Measurements from ENCODE around the gene RANBP10. TPM values are rescaled to one million over a fixed set of nuclear protein-coding genes. Genes with fewer than 3 reads are reported as not detected.

Gene RANBP10
- total and polyA plus RNA-seq, 2 donors = 6.0 to 14.1 TPM

GRCh38 chr16:67734731-67735201, 71.6 kb downstream of the RANBP10 start:
- H3K4me1 ChIP-seq (ENCODE audit: insufficient read depth) = no peaks in the 10 kb centered on the region
- no peak for DNase-seq (ENCODE audit: extremely low spot score)
- peaks cover 5% of the 10 kb centered on the region for H3K36me3 ChIP-seq (ENCODE audit: insufficient read depth)
- H3K27ac ChIP-seq (ENCODE audit: low read depth) = no peak overlapping the region
- H3K4me3 ChIP-seq (ENCODE audit: low read depth, low read length) = no peak overlapping the region
- 91% methylated on average over 9 of the region's 9 CpGs for WGBS

- Histone ChIP-seq H3K27ac (ENCODE audit: low read depth) (no peak overlapping the region), H3K4me1 (ENCODE audit: insufficient read depth) (no peaks in the 10 kb centered on the region), H3K36me3 (ENCODE audit: insufficient read depth) (peaks cover 5% of the 10 kb centered on the region), H3K4me3 (ENCODE audit: low read depth, low read length) (no peak overlapping the region)
- no peak for DNase-seq (ENCODE audit: extremely low spot score)
- 95% methylated on average over 5 of the region's 5 CpGs for WGBS
Observed at GRCh38 chr16:67733734-67734470, 72.5 kb downstream of the RANBP10 start.

GRCh38 chr16:67731753-67732095, 74.6 kb downstream of the RANBP10 start:
- 88% methylated on average over 4 of the region's 4 CpGs for WGBS
- H3K36me3 ChIP-seq (ENCODE audit: insufficient read depth) = peaks cover 5% of the 10 kb centered on the region
- no peak for DNase-seq (ENCODE audit: extremely low spot score)

GRCh38 chr16:67731071-67731752, 75.1 kb downstream of the RANBP10 start:
- Histone ChIP-seq H3K4me1 (ENCODE audit: insufficient read depth) (no peaks in the 10 kb centered on the region), H3K27ac (ENCODE audit: low read depth) (no peak overlapping the region), H3K4me3 (ENCODE audit: low read depth, low read length) (no peak overlapping the region), H3K36me3 (ENCODE audit: insufficient read depth) (peaks cover 5% of the 10 kb centered on the region)
- DNase-seq (ENCODE audit: extremely low spot score) = no peak
- 92% methylated on average over 9 of the region's 9 CpGs for WGBS

More at GRCh38 chr16:67731753-67732095, 74.6 kb downstream of the RANBP10 start:
- Histone ChIP-seq H3K27ac (ENCODE audit: low read depth) (no peak overlapping the region), H3K4me1 (ENCODE audit: insufficient read depth) (no peaks in the 10 kb centered on the region), H3K4me3 (ENCODE audit: low read depth, low read length) (no peak overlapping the region)

- H3K27ac ChIP-seq (ENCODE audit: low read depth) = no peak overlapping the region
- H3K4me3 ChIP-seq (ENCODE audit: low read depth, low read length) = no peak overlapping the region
- no peaks in the 10 kb centered on the region for H3K4me1 ChIP-seq (ENCODE audit: insufficient read depth)
- DNase-seq (ENCODE audit: extremely low spot score) = no peak
- 92% methylated on average over 6 of the region's 6 CpGs for WGBS
- H3K36me3 ChIP-seq (ENCODE audit: insufficient read depth) = peaks cover 5% of the 10 kb centered on the region
Observed at GRCh38 chr16:67730326-67730725, 76.0 kb downstream of the RANBP10 start.

GRCh38 chr16:67729636-67730248, 76.6 kb downstream of the RANBP10 start:
- Histone ChIP-seq H3K4me1 (ENCODE audit: insufficient read depth) (no peaks in the 10 kb centered on the region), H3K36me3 (ENCODE audit: insufficient read depth) (peaks cover 5% of the 10 kb centered on the region), H3K4me3 (ENCODE audit: low read depth, low read length) (no peak overlapping the region), H3K27ac (ENCODE audit: low read depth) (no peak overlapping the region)
- no peak for DNase-seq (ENCODE audit: extremely low spot score)
- WGBS = 96% methylated on average over 14 of the region's 14 CpGs

- WGBS = 91% methylated on average over 22 of the region's 22 CpGs
- no peak for DNase-seq (ENCODE audit: extremely low spot score)
- H3K27ac ChIP-seq (ENCODE audit: low read depth) = no peak overlapping the region
- no peak overlapping the region for H3K4me3 ChIP-seq (ENCODE audit: low read depth, low read length)
- H3K36me3 ChIP-seq (ENCODE audit: insufficient read depth) = peaks cover 5% of the 10 kb centered on the region
- H3K4me1 ChIP-seq (ENCODE audit: insufficient read depth) = no peaks in the 10 kb centered on the region
Observed at GRCh38 chr16:67727521-67728485, 78.6 kb downstream of the RANBP10 start.

- no peak for DNase-seq (ENCODE audit: extremely low spot score)
- peaks cover 5% of the 10 kb centered on the region for H3K36me3 ChIP-seq (ENCODE audit: insufficient read depth)
- no peaks in the 10 kb centered on the region for H3K4me1 ChIP-seq (ENCODE audit: insufficient read depth)
- H3K4me3 ChIP-seq (ENCODE audit: low read depth, low read length) = no peak overlapping the region
- no peak overlapping the region for H3K27ac ChIP-seq (ENCODE audit: low read depth)
- 88% methylated on average over 8 of the region's 8 CpGs for WGBS
Observed at GRCh38 chr16:67726106-67727034, 80.0 kb downstream of the RANBP10 start.

- Histone ChIP-seq H3K4me1 (ENCODE audit: insufficient read depth) (no peaks in the 10 kb centered on the region), H3K4me3 (ENCODE audit: low read depth, low read length) (no peak overlapping the region), H3K36me3 (ENCODE audit: insufficient read depth) (no peaks in the 10 kb centered on the region), H3K27ac (ENCODE audit: low read depth) (no peak overlapping the region)
- DNase-seq (ENCODE audit: extremely low spot score) = no peak
- WGBS = 85% methylated on average over 5 of the region's 5 CpGs
Observed at GRCh38 chr16:67723911-67724305, 82.5 kb downstream of the RANBP10 start.

GRCh38 chr16:67723151-67723910, 83.0 kb downstream of the RANBP10 start:
- WGBS = 96% methylated on average over 5 of the region's 5 CpGs
- Histone ChIP-seq H3K4me1 (ENCODE audit: insufficient read depth) (no peaks in the 10 kb centered on the region), H3K4me3 (ENCODE audit: low read depth, low read length) (no peak overlapping the region), H3K27ac (ENCODE audit: low read depth) (no peak overlapping the region), H3K36me3 (ENCODE audit: insufficient read depth) (no peaks in the 10 kb centered on the region)
- DNase-seq (ENCODE audit: extremely low spot score) = no peak

- no peak overlapping the region for H3K4me3 ChIP-seq (ENCODE audit: low read depth, low read length)
- H3K27ac ChIP-seq (ENCODE audit: low read depth) = no peak overlapping the region
- WGBS = 49% methylated on average over 1 of the region's 1 CpG
- no peaks in the 10 kb centered on the region for H3K4me1 ChIP-seq (ENCODE audit: insufficient read depth)
- DNase-seq (ENCODE audit: extremely low spot score) = no peak
- H3K36me3 ChIP-seq (ENCODE audit: insufficient read depth) = no peaks in the 10 kb centered on the region
Observed at GRCh38 chr16:67720236-67720635, 86.1 kb downstream of the RANBP10 start.

GRCh38 chr16:67719778-67720144, 86.6 kb downstream of the RANBP10 start:
- WGBS = under 1% methylated on average over 5 of the region's 5 CpGs
- no peaks in the 10 kb centered on the region for H3K4me1 ChIP-seq (ENCODE audit: insufficient read depth)
- peak overlapping the region; percentile 89 for H3K4me3 ChIP-seq (ENCODE audit: low read depth, low read length)
- H3K36me3 ChIP-seq (ENCODE audit: insufficient read depth) = no peaks in the 10 kb centered on the region
- DNase-seq (ENCODE audit: extremely low spot score) = no peak
- H3K27ac ChIP-seq (ENCODE audit: low read depth) = peak overlapping the region; percentile 43
